GM19395 (cell line): Measurements from ENCODE around the gene LPXN.
"Not testable (repeated sequence)": the region's sequence is repeated elsewhere in the genome, so short reads cannot be mapped to it uniquely, and the experiment has no call there.

ENCODE experiments used
- ATAC-seq: cut with Tn5 transposase; IDR thresholded peaks from one replicate; pipeline ENCODE4 v1.9.1; 2021; ENCODE audit warnings: mild to moderate bottlenecking, moderate library complexity; ENCODE audit not compliant: unreplicated experiment

LPXN gene

DNA sequence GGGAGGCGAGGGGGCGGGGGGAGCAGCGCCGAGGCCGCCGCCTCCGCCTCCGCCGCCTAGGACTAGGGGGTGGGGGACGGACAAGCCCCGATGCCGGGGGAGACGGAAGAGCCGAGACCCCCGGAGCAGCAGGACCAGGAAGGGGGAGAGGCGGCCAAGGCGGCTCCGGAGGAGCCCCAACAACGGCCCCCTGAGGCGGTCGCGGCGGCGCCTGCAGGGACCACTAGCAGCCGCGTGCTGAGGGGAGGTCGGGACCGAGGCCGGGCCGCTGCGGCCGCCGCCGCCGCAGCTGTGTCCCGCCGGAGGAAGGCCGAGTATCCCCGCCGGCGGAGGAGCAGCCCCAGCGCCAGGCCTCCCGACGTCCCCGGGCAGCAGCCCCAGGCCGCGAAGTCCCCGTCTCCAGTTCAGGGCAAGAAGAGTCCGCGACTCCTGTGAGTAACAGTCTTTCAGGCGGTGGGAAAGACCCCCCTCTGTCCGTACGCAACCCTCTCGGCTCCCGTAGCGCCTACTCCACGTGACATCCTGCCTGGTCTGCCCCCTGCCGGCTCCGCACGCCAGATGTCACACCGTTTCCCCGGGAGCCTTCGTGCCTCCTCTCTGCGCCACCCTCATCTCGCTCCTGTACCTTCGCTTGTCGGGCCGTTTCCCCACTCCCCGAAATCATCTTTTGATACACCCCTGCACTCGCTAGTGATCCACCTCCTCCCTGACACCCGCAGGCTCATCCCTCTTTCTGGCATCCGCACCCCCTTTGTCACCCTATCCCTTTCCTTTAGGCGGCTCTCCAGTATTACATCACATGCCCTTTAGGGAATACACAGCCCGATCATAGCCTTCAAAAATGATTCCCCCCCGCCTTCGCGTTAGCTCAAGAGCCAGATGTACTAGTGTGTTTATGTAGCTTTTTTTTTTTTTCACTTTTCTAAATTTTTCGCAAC, 3.8 kb upstream of the LPXN start:
- peak; percentile 54 for ATAC-seq

GRCh38 chr11:58578635-58579191, 3.1 kb upstream of the LPXN start, which contains the start of gene ZFP91:
Gene ZFP91 (plus strand): TSS chr11:58579063. CDS start chr11:58579282, 219 bp downstream.
- peak; percentile 33 for ATAC-seq

- ATAC-seq, result peak; percentile 41
These were observed 2.5 kb upstream of the LPXN start for GRCh38 chr11:58578136-58578634.

GRCh38 chr11:58577555-58578135, 2.0 kb upstream of the LPXN start:
- peak; percentile 56 for ATAC-seq

DNA sequence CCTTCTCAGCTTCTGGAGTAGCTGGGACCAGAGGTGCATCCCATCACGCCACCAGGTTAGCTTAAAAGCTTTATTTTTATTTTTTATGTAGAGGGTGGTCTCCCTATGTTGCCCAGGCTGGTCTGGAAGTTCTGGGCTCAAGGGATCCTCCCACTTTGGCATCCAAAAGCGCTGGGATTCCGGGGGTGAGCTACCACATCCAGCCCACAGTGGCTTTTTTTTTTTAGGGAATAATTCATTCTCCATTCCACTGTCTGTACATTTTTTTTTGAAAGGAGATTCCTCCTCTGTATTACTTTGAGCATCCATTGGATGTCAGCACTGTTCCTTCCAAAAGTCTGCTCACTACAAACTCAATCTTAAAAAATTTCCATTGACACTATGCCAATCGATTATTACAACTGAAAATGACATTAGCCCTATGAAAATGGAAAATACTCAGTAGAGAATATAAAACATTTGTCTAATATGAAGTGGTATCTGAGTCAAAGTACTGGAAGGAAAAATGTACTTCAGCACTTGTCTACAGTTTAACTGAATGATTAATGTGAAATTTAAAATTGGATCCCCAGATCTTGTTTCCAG, 1.3 kb upstream of the LPXN start:
- ATAC-seq, result no peak

GRCh38 chr11:58574881-58575280, 775 bp downstream of the LPXN start:
- no peak for ATAC-seq

DNA sequence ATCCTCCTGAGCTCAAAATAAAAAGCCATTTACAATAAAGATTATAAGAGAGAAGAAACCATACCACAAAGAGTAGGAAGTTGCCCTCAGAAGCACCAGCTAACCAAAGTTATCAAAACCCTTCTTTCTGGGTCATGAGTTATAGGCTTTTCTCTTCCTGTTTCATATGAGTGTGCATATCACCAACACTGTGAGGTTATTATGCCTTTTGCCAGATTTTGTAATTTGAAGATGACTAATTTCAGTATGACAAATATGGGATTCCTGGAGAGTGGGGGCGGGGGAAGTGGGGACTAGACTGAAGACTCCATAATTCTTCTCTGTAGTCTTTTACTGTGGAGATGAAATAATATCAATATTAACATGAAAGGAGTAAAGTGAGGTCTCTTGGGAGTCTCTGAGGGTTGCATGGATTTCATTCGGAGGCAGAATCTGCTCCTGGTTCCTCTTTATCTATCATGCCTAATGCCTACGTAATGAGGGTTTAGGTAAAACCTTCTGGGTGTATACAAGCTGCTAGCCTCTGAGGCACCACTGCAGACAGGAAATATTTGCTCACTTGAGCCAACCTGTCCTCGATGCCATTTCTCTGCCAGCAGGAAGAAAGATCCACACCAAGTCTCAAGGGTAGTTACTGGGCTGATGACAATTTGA, 2.1 kb downstream of the LPXN start:
- peak; percentile 27 for ATAC-seq

DNA sequence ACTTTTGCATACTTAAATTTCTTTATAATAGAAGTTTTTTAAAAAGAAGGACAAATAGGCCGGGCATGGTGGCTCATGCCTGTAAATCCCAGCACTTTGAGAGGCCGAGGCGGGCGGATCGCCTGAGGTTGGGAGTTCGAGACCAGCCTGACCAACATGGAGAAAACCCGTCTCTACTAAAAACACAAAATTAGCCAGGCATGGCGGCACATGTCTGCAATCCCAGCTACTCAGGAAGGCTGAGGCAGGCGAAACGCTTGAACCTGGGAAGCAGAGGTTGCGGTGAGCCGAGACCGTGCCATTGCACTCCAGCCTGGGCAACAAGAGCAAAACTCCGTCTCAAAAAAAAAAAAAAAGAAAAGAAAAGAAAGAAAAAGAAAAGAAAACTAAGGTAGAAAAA, 2.8 kb downstream of the LPXN start:
- not testable (repeated sequence) for ATAC-seq

GRCh38 chr11:58567889-58568512, 7.7 kb downstream of the LPXN start:
- peak; percentile 92 for ATAC-seq

- no peak for ATAC-seq
These were observed 11.4 kb downstream of the LPXN start for GRCh38 chr11:58564231-58564630.

GRCh38 chr11:58562375-58562800, 13.3 kb downstream of the LPXN start:
- peak; percentile 95 for ATAC-seq

- ATAC-seq, result no peak
These were observed 14.1 kb downstream of the LPXN start for GRCh38 chr11:58561394-58562098.

DNA sequence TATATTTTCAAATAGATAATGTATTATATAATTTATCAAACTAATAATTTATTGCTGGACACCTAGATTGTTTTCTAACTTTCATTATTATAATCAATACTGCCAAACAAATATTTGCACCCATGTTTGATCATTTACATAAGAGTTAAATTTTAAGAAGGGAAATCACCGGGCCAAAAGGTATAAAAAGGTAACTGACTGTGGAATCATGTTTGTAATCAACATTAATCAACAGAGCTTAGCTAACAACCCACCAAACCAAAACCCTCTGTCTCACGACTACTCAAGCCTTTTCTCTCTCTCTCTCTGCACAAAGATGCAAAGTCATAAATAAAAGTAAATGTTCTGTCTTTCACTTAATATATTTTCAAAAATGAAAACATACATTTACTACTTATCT, 14.8 kb downstream of the LPXN start:
- no peak for ATAC-seq

- no peak for ATAC-seq
These were observed 26.0 kb downstream of the LPXN start for GRCh38 chr11:58549644-58550043.

- no peak for ATAC-seq
These were observed 28.8 kb downstream of the LPXN start for GRCh38 chr11:58546841-58547240.

- ATAC-seq, result no peak
These were observed 43.8 kb downstream of the LPXN start for GRCh38 chr11:58531865-58532341.

- no peak for ATAC-seq
These were observed 45.4 kb downstream of the LPXN start for GRCh38 chr11:58530236-58530635.

GRCh38 chr11:58527429-58527828, 48.2 kb downstream of the LPXN start:
- ATAC-seq, result no peak

- no peak for ATAC-seq
These were observed 48.9 kb downstream of the LPXN start for GRCh38 chr11:58526721-58527120.
